NB4 (cell line): Measurements from ENCODE around the gene DENND5B.

ENCODE experiments used
- DNase-seq: peaks from one replicate; pipeline ENCODE4 v3.0.0; 2010; ENCODE audit warnings: low read depth
- H3K4me3 ChIP-seq: one replicate; pipeline ENCODE4 v1.5.1; 2011; ENCODE audit warnings: mild to moderate bottlenecking, low read depth, low read length, moderate library complexity
- CTCF ChIP-seq: IDR thresholded peaks from one replicate; pipeline ENCODE4 v1.5.1; 2012; ENCODE audit warnings: low read depth, low read length
- MAX ChIP-seq: IDR thresholded peaks from 2 replicates; pipeline ENCODE4 v1.6.1; 2011; ENCODE audit warnings: low read depth, low read length
- MYC ChIP-seq: IDR thresholded peaks from 2 replicates; pipeline ENCODE4 v1.6.1; 2011; ENCODE audit warnings: low read depth, low read length
- POLR2A ChIP-seq: IDR thresholded peaks from 2 replicates; pipeline ENCODE4 v1.6.1; 2011; ENCODE audit warnings: mild to moderate bottlenecking; ENCODE audit not compliant: insufficient read length; ENCODE audit errors: extremely low read depth

DENND5B gene

GRCh38 chr12:31567029-31567428 is 23.9 kb downstream of the DENND5B start:
- DNase-seq: no peak
- TF ChIP-seq CTCF (no peak), MAX (no peak), POLR2A (no peak), MYC (no peak)
- H3K4me3 ChIP-seq: no peak overlapping the region

- no peak for DNase-seq
- no peak overlapping the region for H3K4me3 ChIP-seq
- TF ChIP-seq POLR2A (no peak), CTCF (no peak), MAX (no peak), MYC (no peak)
These were observed 24.4 kb downstream of the DENND5B start for GRCh38 chr12:31566547-31566946.

GRCh38 chr12:31562594-31563328 is 28.2 kb downstream of the DENND5B start:
- no peak overlapping the region for H3K4me3 ChIP-seq
- no peak for DNase-seq
- TF ChIP-seq POLR2A (no peak), MYC (no peak), CTCF (no peak), MAX (no peak)

- H3K4me3 ChIP-seq: no peak overlapping the region
- TF ChIP-seq POLR2A: no peak
- no peak for TF ChIP-seq CTCF
- no peak for TF ChIP-seq MYC
- no peak for TF ChIP-seq MAX
- DNase-seq: no peak
These were observed 30.4 kb downstream of the DENND5B start for GRCh38 chr12:31560516-31560915.

GRCh38 chr12:31558521-31558920 is 32.4 kb downstream of the DENND5B start:
- DNase-seq: no peak
- no peak overlapping the region for H3K4me3 ChIP-seq
- TF ChIP-seq POLR2A (no peak), CTCF (no peak), MYC (no peak), MAX (no peak)
